HG03439 (cell line): ENCODE results near the gene KNDC1.
A peak's percentile ranks its signal among the peaks of the same experiment; 100 is the strongest.
"Not testable (repeated sequence)": the region's sequence is repeated elsewhere in the genome, so short reads cannot be mapped to it uniquely, and the experiment has no call there.

Experiments
- ATAC-seq: cut with Tn5 transposase; IDR thresholded peaks from one replicate; pipeline ENCODE4 v1.9.1; 2021; ENCODE audit warnings: mild to moderate bottlenecking, moderate library complexity; ENCODE audit not compliant: unreplicated experiment

KNDC1 gene

DNA sequence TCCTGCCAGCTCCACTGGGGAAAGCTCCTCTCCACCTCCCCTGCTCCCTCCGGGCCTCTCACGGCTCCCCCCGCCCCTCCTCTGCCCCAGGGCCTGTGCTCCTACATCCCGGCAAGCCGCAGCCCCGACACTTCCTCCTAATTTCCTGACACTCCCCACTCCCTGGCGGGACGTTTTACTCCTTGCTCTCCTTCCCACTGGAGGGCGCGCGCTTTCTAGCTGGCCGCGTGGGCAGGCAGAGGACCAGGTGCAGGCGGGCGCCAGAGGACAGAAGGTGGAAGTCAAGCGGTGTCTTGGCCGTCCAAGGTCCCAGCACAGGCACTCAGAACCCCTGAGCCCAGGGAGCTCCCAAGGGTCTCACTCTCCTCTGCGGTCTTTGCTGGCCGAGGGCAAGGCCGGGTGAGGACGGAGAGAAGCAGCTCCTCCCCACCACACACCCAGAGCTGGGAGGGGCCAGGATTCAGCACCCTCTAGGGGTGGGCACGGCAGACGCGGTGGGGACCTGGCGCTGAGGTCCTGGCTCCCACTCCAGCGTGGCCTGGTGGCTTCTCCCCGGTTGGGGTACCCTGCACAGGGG, 97.6 kb downstream of the KNDC1 start:
- ATAC-seq, result no peak

DNA sequence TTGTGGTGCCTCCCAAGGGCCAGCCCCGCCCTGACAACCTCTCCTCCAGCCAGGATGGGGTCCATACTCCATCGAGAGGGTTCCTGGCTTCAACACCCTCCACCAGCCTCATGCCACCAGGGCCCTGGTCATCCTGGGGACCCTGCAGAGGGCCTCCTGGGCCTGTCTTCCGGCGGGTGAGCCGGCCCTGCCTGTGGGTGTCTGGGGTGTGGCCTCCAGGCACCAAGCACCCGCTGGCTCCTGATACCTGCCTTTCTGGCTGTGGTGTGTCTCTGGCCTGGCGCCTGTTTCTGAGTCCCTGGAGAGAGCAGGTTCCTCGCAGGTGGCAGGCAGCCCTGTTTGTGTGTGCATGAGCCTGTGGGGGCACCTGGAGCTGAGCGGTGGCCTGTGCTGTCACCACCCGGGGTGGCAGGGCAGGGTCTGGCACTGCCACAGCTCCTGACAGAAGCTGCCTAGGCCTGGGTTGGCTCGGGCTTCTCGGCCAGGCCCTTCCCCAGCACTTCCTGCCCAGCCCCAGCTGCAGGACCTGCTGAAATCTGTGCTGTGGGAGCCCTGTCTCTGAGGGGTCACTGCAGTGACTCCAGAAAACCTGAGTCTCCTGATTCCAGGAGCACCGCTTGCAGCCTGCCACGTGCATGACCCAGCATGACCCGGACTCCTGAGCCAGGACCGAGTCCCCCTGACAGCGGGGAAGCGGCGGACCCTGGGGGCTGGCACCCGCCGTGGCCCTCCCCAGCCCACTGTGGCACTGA, 98.2 kb downstream of the KNDC1 start:
- no peak for ATAC-seq

DNA sequence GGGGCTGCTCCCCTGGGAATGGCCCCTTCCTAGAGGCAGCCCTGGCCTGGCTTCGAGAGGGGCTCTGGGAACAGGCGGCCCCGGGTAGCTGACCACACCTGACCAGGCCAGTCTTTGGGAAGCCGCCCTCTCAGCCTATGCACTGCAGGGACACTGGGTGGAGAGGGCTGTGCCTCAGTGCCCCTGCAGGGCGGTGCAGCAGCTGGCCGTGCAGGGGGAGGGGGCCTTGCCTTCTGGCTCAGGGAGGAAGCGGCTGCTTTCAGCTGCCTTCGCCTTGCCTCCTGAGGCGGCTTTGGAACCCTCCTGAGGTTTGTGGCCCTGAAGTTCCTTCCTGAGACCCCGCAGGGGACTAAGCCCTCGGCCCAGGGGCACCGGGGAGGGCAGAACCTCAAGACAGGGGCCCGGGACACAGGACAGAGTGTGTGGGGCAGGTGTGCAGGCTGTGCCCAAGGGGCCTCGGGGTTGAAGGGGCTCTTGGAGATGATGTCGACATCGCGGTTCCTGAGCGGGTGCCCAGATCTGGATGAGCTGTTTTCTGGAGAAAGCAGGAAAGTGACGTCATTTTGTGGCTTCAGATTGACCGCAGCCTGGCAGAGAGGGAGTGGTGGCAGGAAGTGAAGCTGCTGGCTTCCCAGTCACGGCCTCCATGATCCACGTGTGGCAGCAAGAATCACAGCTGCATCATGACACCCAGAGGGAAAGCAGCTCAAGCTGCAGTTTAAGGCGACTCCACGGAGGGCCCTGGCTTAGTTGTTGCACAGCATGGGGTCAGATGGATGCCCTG, 99.0 kb downstream of the KNDC1 start:
- ATAC-seq, result no peak

DNA sequence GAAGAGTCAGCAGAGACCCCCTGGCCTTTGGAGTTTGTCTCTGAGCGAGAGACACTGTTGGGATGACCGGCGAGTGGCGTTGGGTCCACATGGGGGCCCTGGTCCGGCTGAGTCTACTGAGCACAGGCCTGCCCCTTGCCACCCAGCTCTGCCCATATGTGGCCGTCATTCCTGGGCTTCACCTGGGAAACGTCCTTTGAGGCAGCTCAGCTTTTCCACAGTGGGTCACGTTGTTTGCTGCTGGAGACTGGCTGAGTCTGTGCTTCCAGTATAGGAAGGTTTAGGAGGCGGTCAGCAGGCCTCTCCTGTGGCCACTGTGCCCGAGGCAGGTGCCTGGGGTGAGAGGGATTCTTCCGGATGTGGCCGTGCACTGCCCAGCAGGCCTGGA, 99.6 kb downstream of the KNDC1 start:
- no peak for ATAC-seq

DNA sequence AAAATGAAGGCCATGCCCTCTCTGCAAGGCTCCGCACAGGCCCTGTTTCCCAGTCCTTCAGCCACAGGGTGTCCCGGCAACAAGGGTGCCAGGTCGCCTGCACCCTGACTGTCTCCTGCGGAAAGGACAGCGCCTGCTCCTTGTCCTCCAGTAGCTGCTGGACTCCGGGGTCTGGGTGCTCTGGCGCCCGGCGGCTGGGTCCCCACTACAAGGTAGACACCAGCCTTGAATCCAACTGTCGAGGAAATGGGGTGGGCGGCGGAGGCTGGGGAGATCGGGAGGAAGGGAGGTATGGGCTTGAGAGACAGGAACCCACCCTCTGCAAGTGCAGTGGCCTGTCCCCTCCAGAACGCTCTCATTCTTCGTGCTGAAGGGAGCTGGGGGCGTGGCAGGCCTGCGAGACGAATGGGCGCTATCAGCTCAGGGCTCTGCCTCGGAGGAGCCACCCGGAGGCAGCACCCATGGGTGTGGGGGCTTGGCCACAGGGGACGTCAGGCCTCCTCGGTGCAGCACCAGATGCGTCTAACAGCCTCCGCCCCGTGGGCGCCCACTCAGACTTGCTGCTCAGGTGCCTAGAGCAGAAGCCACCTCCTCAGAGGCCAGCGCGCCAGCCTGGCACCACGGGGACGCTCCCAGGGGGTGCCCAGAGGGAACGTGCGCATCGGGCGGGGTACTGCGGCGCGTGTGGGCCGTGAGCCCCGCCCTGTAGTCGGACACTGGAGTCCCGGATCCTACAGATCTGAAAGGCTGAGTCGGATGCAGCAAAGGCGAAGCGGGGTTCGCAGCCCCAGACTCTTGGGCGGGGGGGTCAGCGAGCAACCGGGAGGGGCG, 101.1 kb downstream of the KNDC1 start:
- peak; percentile 55 for ATAC-seq

DNA sequence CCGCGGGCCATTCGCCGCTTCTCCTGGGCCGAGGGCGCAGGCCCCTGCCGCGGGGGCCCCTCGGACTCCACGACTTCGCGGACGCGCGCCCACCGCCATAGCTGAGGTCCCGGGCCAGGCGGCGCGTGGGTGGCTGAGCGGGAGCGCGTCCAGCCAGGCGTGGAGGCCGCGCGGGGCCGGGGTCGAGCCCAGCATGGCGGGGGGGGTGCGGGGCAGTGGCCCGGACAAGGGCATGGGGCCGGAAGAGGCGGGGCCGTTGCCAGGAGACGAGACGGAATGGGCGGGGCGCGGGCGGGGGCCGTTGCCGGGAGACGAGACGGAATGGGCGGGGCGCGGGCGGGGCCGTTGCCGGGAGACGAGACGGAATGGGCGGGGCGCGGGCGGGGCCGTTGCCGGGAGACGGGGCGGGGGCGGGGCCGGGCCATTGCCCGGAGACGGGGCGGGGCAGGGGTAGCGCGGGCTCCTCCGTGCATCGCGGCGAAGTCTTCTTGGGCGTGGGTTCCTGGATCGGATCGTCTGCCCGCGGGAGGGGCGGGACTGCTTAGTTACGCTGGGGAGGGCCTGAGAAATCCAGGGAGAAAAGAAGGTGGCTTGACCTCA, 101.8 kb downstream of the KNDC1 start:
- peak; percentile 57 for ATAC-seq

DNA sequence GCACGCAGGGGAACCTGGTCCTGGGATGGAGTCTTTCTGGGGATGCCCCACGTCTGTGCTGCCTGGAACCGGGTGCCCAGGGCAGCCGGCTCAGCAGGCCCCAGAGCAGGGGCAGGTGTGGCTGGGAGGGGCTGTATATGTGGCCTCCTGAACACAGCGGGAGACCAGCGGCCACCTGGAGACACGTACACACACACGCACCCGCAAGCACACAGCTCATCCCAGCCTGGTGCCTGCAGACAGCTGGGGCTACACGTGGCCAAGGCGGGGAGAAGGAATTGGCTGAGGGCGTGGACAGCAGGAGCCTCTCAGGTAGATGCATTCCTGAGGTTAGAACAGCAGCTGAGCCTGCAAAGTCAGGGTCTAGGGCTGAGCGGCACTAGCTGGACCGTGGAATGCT, 102.7 kb downstream of the KNDC1 start:
- ATAC-seq, result no peak

DNA sequence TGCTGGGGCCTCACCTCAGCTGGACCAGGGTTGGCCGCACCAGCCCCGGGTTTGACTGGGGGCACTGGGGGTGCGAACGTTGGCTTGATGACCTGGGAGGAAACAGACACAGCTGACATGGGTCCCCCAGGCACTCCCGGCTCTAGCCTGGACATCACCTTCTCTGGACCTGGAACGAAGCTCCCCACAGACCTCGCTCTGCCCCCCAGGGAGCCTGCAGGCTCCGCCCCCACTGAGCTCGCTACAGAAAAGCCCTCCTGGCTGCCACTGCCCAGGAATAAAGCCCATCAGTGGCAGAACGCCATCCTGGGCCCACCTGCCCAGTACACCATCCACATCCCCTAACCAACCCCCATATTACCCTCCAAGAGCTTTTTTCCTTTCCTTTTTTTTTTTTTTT, 103.7 kb downstream of the KNDC1 start:
- no peak for ATAC-seq

DNA sequence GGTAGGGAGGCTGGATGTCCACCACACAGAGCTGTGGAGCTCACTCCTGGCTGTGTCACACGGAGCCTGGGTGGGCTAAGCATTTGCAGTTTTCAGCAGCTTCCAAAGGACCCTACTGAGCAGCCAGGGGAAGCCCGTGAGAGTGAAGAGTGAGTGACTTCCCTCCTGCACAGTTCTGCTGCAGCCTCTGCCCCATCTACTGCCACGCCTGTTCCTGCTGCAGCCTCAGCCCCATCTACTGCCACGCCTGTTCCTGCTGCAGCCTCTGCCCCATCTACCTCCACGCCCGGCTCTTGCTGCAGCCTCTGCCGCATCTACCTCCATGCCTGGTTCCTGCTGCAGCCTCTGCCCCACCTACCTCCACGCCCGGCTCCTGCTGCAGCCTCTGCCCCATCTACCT, 104.4 kb downstream of the KNDC1 start:
- ATAC-seq, result no peak

DNA sequence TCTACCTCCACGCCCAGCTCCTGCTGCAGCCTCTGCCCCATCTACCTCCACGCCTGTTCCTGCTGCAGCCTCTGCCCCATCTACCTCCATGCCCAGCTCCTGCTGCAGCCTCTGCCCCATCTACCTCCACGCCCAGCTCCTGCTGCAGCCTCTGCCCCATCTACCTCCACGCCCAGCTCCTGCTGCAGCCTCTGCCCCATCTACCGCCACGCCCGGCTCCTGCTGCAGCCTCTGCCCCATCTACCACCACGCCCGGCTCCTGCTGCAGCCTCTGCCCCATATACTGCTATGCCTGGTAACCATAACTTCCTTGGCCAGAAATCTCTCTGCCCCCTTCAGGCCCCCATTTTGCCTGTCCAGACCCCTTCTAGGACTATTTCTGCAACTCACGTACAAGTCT, 105.0 kb downstream of the KNDC1 start:
- ATAC-seq, result not testable (repeated sequence)

DNA sequence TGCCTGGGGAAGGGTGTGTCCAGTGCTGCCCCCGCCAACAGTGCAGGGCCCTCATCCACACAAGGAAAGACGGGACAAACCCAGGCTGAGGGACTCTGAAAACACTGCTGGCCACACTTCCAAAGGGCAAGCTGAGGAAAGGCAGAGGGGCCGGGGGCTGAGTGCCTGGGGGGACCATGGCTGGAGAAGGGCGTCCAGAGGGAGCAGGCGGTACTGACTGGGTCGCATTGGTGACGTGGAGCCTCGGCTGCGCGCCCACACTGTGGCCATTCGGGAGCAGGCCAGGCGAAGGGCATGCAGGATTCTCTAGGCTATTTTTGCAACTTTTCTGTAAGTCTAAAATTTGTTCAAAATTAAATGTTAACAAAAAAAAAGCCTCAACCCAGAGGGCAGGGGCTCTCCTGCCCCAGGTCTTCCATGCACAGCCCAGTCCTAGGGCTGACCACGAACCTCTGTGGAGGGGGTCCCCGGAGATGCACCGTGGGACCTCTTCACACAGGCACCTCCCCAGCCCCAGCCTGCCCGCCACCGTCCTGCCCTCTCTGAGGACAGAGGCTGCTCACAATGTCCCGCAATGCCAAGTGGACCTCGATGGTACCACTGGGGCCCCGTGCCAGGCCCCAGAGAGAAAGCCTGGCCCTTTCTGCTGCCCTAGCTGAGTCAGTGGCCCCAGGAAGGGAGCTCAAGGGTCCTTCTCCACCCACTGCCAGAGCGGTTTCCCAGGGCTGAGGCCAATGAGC, 106.2 kb downstream of the KNDC1 start:
- ATAC-seq, result no peak

DNA sequence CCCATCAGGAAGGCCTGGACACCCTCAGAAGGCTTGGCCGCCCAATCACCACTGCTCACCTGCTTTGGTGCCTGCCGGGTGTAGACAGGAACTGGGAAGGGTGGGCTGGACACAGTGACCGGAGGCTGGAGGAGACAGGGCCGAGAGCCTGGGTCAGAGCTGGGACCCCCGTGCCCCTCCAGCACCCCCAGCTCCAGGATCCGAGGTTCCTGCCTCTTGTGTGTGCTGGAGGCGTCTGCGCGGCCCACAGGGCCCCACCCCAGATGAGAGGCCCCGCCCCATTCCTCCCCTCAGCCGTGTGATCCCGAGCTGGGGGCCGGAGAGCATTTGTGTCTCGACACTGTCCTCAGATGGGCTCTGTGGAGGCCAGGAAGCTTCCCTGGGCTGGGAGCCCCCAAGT, 107.3 kb downstream of the KNDC1 start:
- ATAC-seq, result no peak

DNA sequence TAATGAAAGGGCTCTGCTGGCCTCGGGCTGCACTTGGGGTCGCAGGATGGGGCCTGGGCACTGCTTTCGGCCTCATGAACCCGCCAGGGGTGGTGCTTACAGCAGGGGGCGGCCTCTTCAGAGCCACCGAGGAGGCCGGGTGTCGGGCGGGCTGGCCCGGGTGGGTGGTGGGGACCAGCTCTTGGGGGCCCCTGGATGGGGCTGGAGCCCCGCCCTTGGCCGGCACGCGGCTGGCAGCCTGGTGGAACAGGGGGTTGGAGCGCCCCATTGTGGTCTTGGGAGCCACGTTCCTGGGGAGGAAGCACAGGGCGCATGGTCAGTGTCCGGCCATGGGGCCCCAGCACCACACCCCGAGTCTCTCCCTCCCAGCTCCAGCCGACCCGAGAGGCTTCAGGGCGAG, 107.8 kb downstream of the KNDC1 start:
- ATAC-seq, result no peak

DNA sequence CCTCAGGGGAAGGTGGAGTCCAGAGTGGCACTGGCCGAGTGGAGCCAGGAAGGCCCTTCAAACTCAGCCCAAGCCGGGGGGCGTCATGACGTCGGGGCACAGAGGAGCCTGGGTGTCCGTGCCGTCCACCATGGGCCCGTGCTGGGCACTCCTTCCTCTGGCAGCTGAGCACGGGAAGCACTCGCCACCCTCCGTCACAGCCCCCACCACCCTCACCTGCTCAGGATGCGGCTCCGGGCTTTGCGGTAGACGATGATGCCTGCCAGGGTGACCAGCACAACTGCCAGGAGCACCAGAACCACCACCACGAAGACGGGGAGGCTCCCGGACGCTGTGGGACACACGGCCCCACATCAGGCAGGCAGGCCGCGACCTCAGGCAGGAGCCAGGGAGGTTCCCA, 108.5 kb downstream of the KNDC1 start:
- ATAC-seq, result no peak

DNA sequence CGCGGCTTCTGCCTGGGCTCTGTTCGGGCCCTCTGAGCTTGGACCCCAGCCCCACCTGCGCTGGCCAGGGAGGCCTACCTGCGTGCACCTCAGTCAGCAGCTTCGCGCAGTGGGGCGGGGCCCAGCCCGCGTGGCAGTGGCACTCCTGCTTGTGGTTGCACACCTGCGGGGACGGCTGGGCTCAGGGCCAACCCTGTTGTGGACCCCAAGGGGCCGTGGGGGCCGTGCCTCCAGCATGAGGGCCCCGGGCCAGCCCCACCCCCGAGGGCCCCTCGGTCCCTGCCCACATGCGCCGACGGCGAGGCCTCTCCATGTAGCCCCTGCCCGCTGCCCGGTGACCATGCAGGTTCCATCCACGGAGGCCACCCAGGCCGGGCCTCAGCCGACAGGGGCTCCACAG, 109.3 kb downstream of the KNDC1 start:
- no peak for ATAC-seq

DNA sequence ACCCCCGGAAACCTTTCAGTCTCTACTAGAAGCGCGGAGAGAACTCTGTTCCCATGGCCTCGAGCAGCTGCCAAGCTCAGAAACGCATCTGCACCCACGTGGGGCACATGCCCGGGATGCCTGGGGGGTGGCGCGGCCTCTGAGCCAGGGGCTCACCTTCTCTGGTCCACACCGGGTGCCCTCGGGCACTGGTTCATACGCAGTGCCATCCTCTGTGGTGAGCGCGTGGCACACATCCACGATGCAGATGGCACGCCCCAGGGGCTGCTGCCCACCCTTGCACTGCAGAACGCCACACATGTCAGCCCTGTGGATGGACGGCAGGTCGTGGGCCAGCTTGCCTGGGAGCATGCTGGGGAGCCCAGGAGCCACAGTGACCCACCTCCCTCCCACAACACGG, 110.2 kb downstream of the KNDC1 start:
- ATAC-seq, result no peak

DNA sequence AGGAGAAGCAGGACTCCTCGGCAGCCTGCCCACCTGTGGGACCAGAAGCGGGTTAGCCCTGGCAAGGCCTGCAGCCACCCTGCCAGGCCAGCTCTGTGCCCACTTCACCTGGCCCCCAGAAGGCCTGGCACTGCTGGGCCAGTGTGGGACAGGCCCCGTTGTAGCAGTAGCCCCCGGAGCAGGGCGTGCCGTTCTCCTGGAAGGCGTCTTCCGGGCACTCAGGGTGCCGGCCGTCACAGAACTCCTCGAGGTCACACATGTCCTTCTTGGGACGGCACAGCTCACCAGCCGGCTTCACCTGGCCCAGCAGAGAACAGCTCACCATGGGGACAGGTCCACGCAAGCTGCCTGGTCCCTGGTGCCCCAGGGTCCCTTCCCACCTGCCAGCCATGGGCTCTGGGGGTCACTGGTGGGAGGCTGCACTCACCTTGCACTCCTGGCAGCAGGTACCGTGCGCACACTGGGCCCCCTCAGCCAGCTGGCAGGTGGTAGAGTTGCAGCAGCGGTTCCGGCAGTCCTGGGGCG, 110.8 kb downstream of the KNDC1 start:
- no peak for ATAC-seq

DNA sequence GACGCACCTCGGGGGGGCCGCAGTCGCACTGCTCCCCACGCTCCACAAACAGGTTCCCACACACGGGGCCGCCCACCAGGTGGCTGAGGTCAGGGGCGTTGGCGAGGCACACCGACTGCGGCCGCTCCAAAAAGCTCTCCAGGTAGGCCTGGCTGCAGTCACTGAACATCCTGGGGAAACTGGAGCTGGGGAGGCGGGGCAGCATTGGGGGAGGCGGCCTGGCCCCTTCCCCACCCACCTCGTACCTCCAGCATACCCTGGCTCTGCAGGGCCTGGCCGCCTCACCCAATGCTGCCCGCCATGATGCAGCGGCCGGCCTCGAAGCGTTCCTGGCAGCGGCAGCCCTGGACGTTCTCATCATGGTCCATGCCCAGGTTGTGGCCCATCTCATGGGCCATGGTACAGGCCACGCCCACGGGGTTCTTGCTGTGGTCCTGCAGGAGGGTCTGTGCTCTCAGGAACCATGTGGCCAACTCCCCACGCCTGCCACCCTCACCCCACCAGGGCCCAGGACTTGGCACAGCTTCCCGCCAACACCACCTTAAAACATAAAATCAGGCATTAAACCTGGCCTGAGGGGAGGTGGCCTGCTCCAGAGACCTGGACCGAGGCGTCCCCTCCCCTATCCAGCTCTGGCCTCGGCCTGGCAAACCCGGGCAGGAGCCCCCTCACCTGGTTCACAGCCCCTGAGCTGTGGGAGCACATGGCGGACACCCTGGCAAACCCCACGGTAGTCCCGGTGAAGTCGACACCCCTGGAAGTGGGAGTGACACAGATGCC, 111.7 kb downstream of the KNDC1 start:
- no peak for ATAC-seq

DNA sequence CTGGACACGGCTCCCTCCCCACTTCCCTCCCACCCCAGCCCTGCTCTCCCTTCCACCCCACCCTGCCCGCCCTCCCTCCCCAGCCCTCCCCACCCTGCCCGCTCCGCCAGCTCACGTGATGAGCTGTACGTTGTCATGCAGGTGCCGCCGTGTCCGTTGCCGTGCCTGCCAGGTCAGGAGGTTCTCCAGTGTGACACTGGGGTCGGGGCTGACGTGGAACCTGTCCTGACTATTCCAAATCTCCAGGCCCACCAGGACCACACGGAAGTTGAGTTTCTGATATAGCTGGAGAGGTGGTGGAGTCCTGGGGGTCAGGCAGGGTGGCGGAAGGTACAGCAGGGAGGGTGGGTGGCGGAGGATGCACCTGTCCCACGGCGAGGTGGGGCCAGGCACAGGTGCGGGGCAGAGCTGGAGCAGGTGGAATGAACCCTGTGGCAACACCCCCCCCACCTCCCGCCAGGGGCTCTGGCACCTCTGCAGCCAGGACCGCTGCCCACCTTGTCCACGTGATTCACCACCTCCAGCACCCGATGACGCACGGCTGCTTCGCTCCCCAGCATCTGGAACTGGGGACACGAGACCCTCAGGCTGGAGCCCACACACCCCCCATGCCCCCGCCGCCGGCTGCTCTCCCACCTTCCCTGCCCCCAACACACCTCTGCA, 112.4 kb downstream of the KNDC1 start:
- no peak for ATAC-seq
